Measurements from ENCODE around the gene TMEM154. TPM values are rescaled to one million over a fixed set of nuclear protein-coding genes. Genes with fewer than 3 reads are reported as not detected.

TMEM154 gene
- polyA plus RNA-seq, 3 donors, result 24.7 to 157 (median 117) TPM

- H3K9ac ChIP-seq (ENCODE audit: insufficient read depth, low read length, poor library complexity, severe bottlenecking), result no peak overlapping the region
- no peaks in the 10 kb centered on the region for H4K20me1 ChIP-seq (ENCODE audit: insufficient read depth, low read length)
- 100% methylated on average over 1 of the region's 6 CpGs for WGBS (ENCODE audit: insufficient coverage)
- no peaks in the 10 kb centered on the region for H3K27me3 ChIP-seq (ENCODE audit: control insufficient read depth in 2 of 2, insufficient read depth in 2 of 2, low read length in 2 of 2)
- H3K9me3 ChIP-seq (replicated peaks in 1 of 2; ENCODE audit: control insufficient read depth in 1 of 2, insufficient read depth in 1 of 2, low read length in 2 of 2), result peaks cover 11 to 13% of the 10 kb centered on the region in 2 donors
- H3K4me3 Mint-ChIP-seq, result no peak overlapping the region
- no peak overlapping the region for H3K27ac Mint-ChIP-seq
- H3K79me2 ChIP-seq (ENCODE audit: insufficient read depth, low read length), result no peaks in the 10 kb centered on the region
- H3K4me1 Mint-ChIP-seq, result no peaks in the 10 kb centered on the region
- H3K36me3 ChIP-seq (replicated peaks in 1 of 2; ENCODE audit: control insufficient read depth in 1 of 2, insufficient read depth in 2 of 2, low read length in 2 of 2), result no peaks in the 10 kb centered on the region
- no peak overlapping the region for H3K27ac ChIP-seq (ENCODE audit: low read depth in 1 of 2, low read length in 2 of 2)
- peaks cover 0 to 4% (median 3%) of the 10 kb centered on the region in 3 donors for H3K27me3 Mint-ChIP-seq (ENCODE audit: low read depth in 3 of 3)
- no peak for TF ChIP-seq CTCF (IDR thresholded peaks at IDR 0.05)
- peaks cover 5 to 18% (median 10%) of the 10 kb centered on the region in 7 donors for H3K9me3 Mint-ChIP-seq
- H3K4me1 ChIP-seq (ENCODE audit: control insufficient read depth in 1 of 2, insufficient read depth in 2 of 2, low read length in 2 of 2), result no peaks in the 10 kb centered on the region
- no peak overlapping the region for H3K4me3 ChIP-seq (replicated peaks in 1 of 3; ENCODE audit: low read depth in 2 of 3, low read length in 3 of 3)
- peaks cover 0 to 5% of the 10 kb centered on the region in 2 donors for H3K36me3 Mint-ChIP-seq
- no peak for DNase-seq
- H2AFZ ChIP-seq (ENCODE audit: insufficient read depth, low read depth, low read length, poor library complexity, severe bottlenecking), result no peak overlapping the region
- intact Hi-C loops (cut with micrococcal nuclease), result no loop called here
- H3K4me2 ChIP-seq (replicated peaks; ENCODE audit: extremely low read depth, low read length, poor library complexity, severe bottlenecking), result no peak overlapping the region
These were observed 35.3 kb upstream of the TMEM154 start for GRCh38 chr4:152715076-152715475.

GRCh38 chr4:152713951-152714705 lies 34.3 kb upstream of the TMEM154 start:
- H2AFZ ChIP-seq (ENCODE audit: insufficient read depth, low read depth, low read length, poor library complexity, severe bottlenecking), result no peak overlapping the region
- Mint-ChIP-seq H3K9me3 (peaks cover 5 to 18% (median 10%) of the 10 kb centered on the region in 7 donors), H3K36me3 (peaks cover 0 to 5% of the 10 kb centered on the region in 2 donors), H3K4me1 (no peaks in the 10 kb centered on the region), H3K27me3 (ENCODE audit: low read depth in 3 of 3) (peaks cover 0 to 4% (median 3%) of the 10 kb centered on the region in 3 donors), H3K4me3 (no peak overlapping the region), H3K27ac (no peak overlapping the region)
- no peak overlapping the region for H3K27ac ChIP-seq (ENCODE audit: low read depth in 1 of 2, low read length in 2 of 2)
- no peak for TF ChIP-seq CTCF (IDR thresholded peaks at IDR 0.05)
- no peaks in the 10 kb centered on the region for H3K27me3 ChIP-seq (ENCODE audit: control insufficient read depth in 2 of 2, insufficient read depth in 2 of 2, low read length in 2 of 2)
- intact Hi-C loops (cut with micrococcal nuclease), result no loop called here
- no peak for DNase-seq
- no peaks in the 10 kb centered on the region for H3K36me3 ChIP-seq (replicated peaks in 1 of 2; ENCODE audit: control insufficient read depth in 1 of 2, insufficient read depth in 2 of 2, low read length in 2 of 2)
- no CpG with 5 or more reads among the region's 2 CpGs for WGBS (ENCODE audit: insufficient coverage)
- no peak overlapping the region for H3K9ac ChIP-seq (ENCODE audit: insufficient read depth, low read length, poor library complexity, severe bottlenecking)
- no peaks in the 10 kb centered on the region for H3K79me2 ChIP-seq (ENCODE audit: insufficient read depth, low read length)
- H3K9me3 ChIP-seq (replicated peaks in 1 of 2; ENCODE audit: control insufficient read depth in 1 of 2, insufficient read depth in 1 of 2, low read length in 2 of 2), result peaks cover 11 to 13% of the 10 kb centered on the region in 2 donors
- no peaks in the 10 kb centered on the region for H4K20me1 ChIP-seq (ENCODE audit: insufficient read depth, low read length)
- no peak overlapping the region for H3K4me3 ChIP-seq (replicated peaks in 1 of 3; ENCODE audit: low read depth in 2 of 3, low read length in 3 of 3)
- no peak overlapping the region for H3K4me2 ChIP-seq (replicated peaks; ENCODE audit: extremely low read depth, low read length, poor library complexity, severe bottlenecking)
- H3K4me1 ChIP-seq (ENCODE audit: control insufficient read depth in 1 of 2, insufficient read depth in 2 of 2, low read length in 2 of 2), result no peaks in the 10 kb centered on the region
